Measurements from ENCODE around the gene ANKDD1A. TPM values are rescaled to one million over a fixed set of nuclear protein-coding genes. Genes with fewer than 3 reads are reported as not detected.
A peak's percentile ranks its signal among the peaks of the same experiment; 100 is the strongest.

The ANKDD1A gene
- polyA plus RNA-seq, 3 donors: 0.49 to 3.5 (median 0.90) TPM

DNA sequence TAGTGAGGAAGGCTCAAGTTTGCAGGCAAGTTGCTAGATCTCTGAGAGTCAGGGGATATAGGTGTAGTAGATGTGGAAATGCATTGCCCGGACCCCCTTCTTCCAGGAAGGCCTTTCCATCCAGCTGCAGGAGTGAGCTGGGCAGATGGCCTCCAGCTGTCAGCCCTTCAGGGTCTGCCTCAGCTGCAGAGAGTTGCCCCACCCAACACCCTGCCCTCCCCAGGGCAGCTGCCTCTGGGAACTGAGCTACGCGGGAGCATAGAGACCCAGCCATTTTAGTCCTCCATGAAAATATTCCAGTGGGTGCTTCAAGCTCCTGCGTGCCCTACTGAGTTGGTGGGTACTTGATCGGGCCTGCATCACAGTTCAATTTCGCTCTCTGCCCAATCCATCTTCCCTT, 48.5 kb downstream of the ANKDD1A start:
- Histone ChIP-seq H3K36me3 (replicated peaks in 1 of 2; ENCODE audit: control insufficient read depth in 1 of 2, insufficient read depth in 2 of 2, low read length in 2 of 2) (peaks cover 95 to 100% of the 10 kb centered on the region in 2 donors), H3K4me1 (ENCODE audit: control insufficient read depth in 1 of 2, insufficient read depth in 2 of 2, low read length in 2 of 2) (no peaks in the 10 kb centered on the region), H3K27me3 (ENCODE audit: control insufficient read depth in 2 of 2, insufficient read depth in 2 of 2, low read length in 2 of 2) (no peaks in the 10 kb centered on the region), H3K4me2 (replicated peaks; ENCODE audit: extremely low read depth, low read length, poor library complexity, severe bottlenecking) (no peak overlapping the region), H3K79me2 (ENCODE audit: insufficient read depth, low read length) (no peaks in the 10 kb centered on the region), H2AFZ (ENCODE audit: insufficient read depth, low read depth, low read length, poor library complexity, severe bottlenecking) (no peak overlapping the region), H3K4me3 (replicated peaks in 1 of 3; ENCODE audit: low read depth in 2 of 3, low read length in 3 of 3) (no peak overlapping the region), H4K20me1 (ENCODE audit: insufficient read depth, low read length) (peaks cover 30% of the 10 kb centered on the region), H3K27ac (ENCODE audit: low read depth in 1 of 2, low read length in 2 of 2) (peak overlapping the region in 1 of 2 donors; percentile 31), H3K9me3 (replicated peaks in 1 of 2; ENCODE audit: control insufficient read depth in 1 of 2, insufficient read depth in 1 of 2, low read length in 2 of 2) (peaks cover 6 to 15% of the 10 kb centered on the region in 2 donors), H3K9ac (ENCODE audit: insufficient read depth, low read length, poor library complexity, severe bottlenecking) (no peak overlapping the region)
- TF ChIP-seq, protein P1, sequence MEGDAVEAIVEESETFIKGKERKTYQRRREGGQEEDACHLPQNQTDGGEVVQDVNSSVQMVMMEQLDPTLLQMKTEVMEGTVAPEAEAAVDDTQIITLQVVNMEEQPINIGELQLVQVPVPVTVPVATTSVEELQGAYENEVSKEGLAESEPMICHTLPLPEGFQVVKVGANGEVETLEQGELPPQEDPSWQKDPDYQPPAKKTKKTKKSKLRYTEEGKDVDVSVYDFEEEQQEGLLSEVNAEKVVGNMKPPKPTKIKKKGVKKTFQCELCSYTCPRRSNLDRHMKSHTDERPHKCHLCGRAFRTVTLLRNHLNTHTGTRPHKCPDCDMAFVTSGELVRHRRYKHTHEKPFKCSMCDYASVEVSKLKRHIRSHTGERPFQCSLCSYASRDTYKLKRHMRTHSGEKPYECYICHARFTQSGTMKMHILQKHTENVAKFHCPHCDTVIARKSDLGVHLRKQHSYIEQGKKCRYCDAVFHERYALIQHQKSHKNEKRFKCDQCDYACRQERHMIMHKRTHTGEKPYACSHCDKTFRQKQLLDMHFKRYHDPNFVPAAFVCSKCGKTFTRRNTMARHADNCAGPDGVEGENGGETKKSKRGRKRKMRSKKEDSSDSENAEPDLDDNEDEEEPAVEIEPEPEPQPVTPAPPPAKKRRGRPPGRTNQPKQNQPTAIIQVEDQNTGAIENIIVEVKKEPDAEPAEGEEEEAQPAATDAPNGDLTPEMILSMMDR (IDR thresholded peaks at IDR 0.05): no peak
- Mint-ChIP-seq H3K9me3 (peaks cover 8 to 19% (median 11%) of the 10 kb centered on the region in 7 donors), H3K27ac (peak overlapping the region in 3 of 7 donors; percentile 52 to 77 (median 76)), H3K36me3 (peaks cover 94 to 98% of the 10 kb centered on the region in 2 donors), H3K27me3 (ENCODE audit: low read depth in 3 of 3) (peaks cover 0 to 2% (median 0%) of the 10 kb centered on the region in 3 donors), H3K4me1 (peaks cover 3% of the 10 kb centered on the region), H3K4me3 (no peak overlapping the region)
- intact Hi-C loops (cut with micrococcal nuclease): no loop called here
- DNase-seq: no peak
- WGBS (ENCODE audit: insufficient coverage): 100% methylated on average over 2 of the region's 6 CpGs

DNA sequence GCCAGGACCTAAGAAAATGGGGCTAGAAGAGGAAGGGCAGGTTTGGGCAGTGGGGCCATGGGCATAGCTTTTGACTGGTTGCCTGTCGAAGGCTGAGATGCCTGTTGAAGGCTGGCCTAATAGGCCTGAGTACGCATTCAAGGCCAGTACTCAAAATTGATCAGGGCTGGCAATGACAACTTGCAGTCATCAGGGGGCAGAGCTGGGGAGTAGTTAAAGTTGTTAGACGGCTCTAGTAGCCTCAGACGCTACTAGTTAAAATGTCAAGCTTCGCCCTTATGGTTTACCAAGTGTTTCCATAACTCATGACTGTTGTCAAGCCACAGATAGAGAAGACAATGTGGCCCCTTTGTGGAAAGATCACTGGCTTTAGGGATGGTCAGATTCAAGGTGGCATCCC, 49.3 kb downstream of the ANKDD1A start:
- Histone ChIP-seq H3K79me2 (ENCODE audit: insufficient read depth, low read length) (no peaks in the 10 kb centered on the region), H2AFZ (ENCODE audit: insufficient read depth, low read depth, low read length, poor library complexity, severe bottlenecking) (no peak overlapping the region), H3K27ac (ENCODE audit: low read depth in 1 of 2, low read length in 2 of 2) (no peak overlapping the region), H4K20me1 (ENCODE audit: insufficient read depth, low read length) (peaks cover 30% of the 10 kb centered on the region), H3K4me3 (replicated peaks in 1 of 3; ENCODE audit: low read depth in 2 of 3, low read length in 3 of 3) (no peak overlapping the region), H3K9me3 (replicated peaks in 1 of 2; ENCODE audit: control insufficient read depth in 1 of 2, insufficient read depth in 1 of 2, low read length in 2 of 2) (peaks cover 0 to 7% of the 10 kb centered on the region in 2 donors), H3K9ac (ENCODE audit: insufficient read depth, low read length, poor library complexity, severe bottlenecking) (no peak overlapping the region), H3K27me3 (ENCODE audit: control insufficient read depth in 2 of 2, insufficient read depth in 2 of 2, low read length in 2 of 2) (no peaks in the 10 kb centered on the region), H3K36me3 (replicated peaks in 1 of 2; ENCODE audit: control insufficient read depth in 1 of 2, insufficient read depth in 2 of 2, low read length in 2 of 2) (peaks cover 92 to 100% of the 10 kb centered on the region in 2 donors), H3K4me1 (ENCODE audit: control insufficient read depth in 1 of 2, insufficient read depth in 2 of 2, low read length in 2 of 2) (no peaks in the 10 kb centered on the region), H3K4me2 (replicated peaks; ENCODE audit: extremely low read depth, low read length, poor library complexity, severe bottlenecking) (no peak overlapping the region)
- 96% methylated on average over 5 of the region's 5 CpGs for WGBS (ENCODE audit: insufficient coverage)
- H3K36me3 Mint-ChIP-seq: peaks cover 92 to 98% of the 10 kb centered on the region in 2 donors
- H3K4me3 Mint-ChIP-seq: no peak overlapping the region
- peaks cover 3% of the 10 kb centered on the region for H3K4me1 Mint-ChIP-seq
- intact Hi-C loops (cut with micrococcal nuclease): no loop called here
- TF ChIP-seq, protein P1 (IDR thresholded peaks at IDR 0.05): no peak
- peaks cover 2 to 10% (median 5%) of the 10 kb centered on the region in 7 donors for H3K9me3 Mint-ChIP-seq
- no peaks in the 10 kb centered on the region for H3K27me3 Mint-ChIP-seq (ENCODE audit: low read depth in 3 of 3)
- H3K27ac Mint-ChIP-seq: peak overlapping the region in 2 of 7 donors; percentile 75 to 76
- DNase-seq: no peak

Data from CD14-positive monocyte (primary cell).